ACHN (cell line): ENCODE measurements around the gene ZCCHC18.
A peak's percentile ranks its signal among the peaks of the same experiment; 100 is the strongest.

Source experiments
- DNase-seq: peaks from one replicate; pipeline ENCODE4 v3.0.0-alpha.2; 2015
- in situ Hi-C: cut with HindIII; loops from 2 replicates; pipeline ENCODE4 v1.10.0; 2017; ENCODE audit warnings: low sequenced_read_pairs, low pct_ligation_motif_present, low pct_unique_long_range_greater_than_20kb

The ZCCHC18 gene

DNA sequence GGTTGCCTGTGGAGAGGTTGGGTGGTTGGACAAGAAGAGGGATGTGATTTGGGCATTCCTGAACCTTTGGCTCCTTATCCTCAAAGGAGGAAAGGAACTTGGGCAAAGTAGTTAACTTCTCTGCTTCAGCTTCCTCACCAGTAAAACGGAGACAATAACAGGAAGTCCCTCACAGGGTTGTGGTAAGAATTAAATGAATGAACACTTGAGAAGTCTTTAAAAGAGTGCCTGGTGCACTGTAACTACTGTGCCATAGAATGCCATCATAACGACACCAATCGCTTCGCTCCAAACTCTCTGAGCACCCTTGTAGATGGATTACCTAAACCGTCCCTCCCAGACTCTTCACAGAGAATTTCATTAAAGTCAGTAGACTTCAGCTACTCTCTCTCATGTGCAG lies 10.5 kb downstream of the ZCCHC18 start:
- in situ Hi-C loops: no loop called here
- DNase-seq: no peak

GRCh38 chrX:104126856-104127255 lies 14.5 kb downstream of the ZCCHC18 start:
- in situ Hi-C loops: no loop called here
- no peak for DNase-seq

DNA sequence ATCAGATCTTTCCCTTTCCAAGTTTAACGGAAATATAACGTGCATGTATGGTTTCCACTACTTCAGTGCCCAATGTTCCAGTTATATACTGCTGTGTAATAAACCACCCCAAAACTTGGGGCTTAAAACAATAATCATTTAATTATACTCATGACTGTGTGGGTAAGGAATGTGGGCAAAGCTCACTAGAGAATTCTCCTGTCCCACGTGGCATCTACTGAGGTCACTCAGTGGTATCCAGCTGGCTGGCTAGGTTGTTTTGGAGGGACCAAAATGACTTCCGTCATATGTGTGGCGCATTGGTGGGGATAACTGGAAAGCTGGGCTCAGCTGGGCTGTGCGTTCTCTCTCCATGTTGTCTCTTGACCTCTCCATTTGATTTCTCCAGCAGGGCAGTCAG lies 18.5 kb downstream of the ZCCHC18 start:
- in situ Hi-C loops: no loop called here

DNA sequence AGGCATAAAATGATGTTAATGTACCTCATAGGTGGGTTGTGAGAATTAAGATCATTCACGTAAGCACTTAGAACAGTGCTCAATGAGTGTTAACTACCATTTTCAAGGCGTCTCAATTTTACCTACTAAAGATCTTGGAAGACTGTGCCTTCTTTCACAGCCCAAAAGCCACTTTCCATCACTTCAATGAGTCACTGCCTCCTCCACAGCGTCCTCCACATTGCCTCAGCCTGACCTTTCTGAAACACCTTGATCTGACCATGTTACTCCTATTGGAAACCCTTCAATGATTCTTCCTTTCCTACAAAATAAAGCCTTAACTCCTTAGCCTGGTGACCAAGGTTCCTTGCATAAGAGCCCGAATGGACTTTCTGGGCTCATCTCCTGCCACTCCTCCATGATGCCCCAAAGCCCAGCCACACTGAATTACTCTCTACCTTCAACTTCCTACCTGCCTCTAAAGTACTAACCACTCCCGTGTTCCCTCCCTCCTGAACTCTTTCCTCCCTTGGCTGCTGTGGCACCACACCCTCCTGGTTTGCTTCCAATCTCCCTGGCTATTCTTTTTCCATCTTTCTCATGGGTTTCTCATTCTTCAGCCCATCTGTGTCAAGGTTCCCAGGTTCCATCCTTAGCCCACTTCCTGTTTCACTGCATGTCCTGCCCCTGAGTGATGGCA lies 22.4 kb downstream of the ZCCHC18 start:
- in situ Hi-C loops: no loop called here
- DNase-seq: no peak

More for the DNA sequence above, 18.5 kb downstream of the ZCCHC18 start:
- no peak for DNase-seq

GRCh38 chrX:104135677-104136076 lies 23.4 kb downstream of the ZCCHC18 start:
- no peak for DNase-seq
- in situ Hi-C loops: no loop called here

- DNase-seq: peak; percentile 74
- in situ Hi-C loops: no loop called here
Measured at GRCh38 chrX:104136241-104137019, 24.1 kb downstream of the ZCCHC18 start.

DNA sequence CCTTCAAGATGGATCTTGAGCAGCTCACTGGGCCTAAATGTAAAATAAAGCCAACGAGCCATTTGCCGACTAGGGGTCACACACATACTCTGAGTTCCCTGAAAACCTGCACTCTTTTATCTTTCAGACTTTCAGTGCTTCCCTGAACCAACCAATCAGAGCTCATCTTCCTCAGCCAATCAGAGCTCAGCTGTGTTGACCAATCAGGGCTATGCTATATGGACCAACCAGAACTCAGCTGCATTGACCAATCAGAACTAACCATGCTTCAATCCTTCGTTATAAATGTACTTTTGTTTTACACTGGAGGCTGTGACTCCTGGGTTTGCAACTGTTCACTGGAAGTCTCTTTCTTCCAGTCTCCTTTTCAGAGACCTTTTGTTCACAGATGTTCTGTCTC lies 25.2 kb downstream of the ZCCHC18 start:
- in situ Hi-C loops: no loop called here
- peak; percentile 6 for DNase-seq

DNA sequence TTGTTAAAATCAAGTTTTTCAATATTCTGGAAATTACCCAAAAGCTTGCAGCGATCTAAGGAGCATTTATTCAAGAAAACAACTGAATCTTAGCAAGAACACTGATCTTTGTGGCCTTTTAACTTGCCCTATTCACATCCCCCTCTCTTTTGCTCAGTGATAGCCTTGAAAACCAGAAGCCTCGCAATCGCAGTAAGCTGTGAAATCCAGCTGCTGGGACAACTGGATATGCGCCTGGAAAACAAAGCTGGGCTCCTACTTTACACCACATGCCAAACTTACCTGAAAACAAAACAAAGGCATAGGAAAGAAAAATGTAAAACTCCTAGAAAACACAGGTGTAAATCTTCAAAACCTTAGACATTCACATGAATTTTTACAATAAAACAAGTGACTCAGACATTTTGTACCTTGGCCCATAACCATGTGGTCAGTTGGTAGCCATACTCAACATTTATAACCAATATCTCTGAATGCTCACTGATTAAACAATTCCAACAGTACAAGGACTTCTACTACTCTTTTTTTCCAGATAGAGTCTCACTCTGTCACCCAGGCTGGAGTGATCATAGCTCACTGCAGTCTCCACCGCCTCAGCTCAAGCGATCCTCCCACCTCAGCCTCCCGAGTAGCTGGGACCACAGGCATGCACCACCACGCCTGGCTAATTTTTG lies 28.9 kb downstream of the ZCCHC18 start:
- in situ Hi-C loops: no loop called here

DNA sequence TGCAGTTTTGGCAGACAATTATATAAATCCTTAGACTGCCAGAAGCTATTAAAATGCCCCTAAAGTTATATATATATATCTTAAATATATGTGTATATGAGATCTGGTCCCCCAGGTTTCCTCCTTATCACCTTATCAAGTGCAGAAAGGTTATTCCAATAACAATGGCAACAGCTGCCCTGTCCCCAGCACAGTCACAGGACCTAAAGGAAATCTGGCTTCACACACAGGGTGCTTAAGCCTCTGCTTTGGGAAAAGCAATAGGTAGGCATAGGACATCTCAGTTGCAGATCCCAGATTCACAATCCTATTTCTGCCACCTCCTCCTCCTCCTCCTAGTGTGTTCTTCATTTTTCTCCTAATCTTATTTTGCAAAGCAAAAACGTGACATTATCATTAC lies 38.7 kb downstream of the ZCCHC18 start:
- in situ Hi-C loops: no loop called here
- no peak for DNase-seq

More for the DNA sequence above, 28.9 kb downstream of the ZCCHC18 start:
- no peak for DNase-seq

DNA sequence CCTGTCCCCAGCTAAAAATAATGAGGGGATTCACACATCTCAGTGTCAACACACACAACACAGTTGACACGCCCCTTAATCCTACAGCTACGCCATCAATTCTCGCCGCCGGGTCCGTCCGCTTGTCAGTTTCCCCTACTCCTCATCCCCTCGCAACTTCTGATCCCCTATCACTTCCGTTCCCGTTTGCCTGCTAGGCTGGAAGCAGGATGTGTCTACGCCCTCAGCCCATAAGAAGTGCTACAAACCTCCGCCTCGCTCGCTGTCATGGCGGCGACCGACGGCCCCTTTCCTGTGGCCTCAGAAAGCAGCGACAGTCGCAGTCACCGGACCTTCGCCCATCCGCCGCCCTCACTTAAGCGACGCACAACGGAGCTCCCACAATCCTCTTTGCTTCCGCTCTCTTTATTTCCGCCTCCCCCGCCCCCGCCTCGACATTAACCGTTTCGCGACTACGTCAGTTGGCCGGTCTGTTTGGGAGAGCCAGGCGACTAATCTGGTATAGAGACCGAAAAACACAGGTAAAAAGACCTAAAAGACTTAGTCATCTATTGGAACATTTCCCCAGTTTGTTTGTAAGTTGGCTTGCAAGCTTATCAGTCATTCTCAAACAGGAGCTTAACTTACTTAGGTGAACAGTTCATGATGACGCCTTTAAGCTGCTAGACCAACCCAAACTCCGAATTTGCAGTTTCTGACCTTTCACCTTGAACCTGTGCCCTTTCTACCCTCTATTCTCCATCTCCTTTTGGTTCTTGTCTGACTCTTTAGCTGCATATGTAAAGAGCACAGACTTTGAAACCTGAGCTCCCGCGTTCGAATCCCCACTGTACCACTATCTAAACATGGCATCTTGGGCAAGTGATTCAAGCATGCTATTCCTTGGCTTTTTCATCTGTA lies 44.6 kb downstream of the ZCCHC18 start, which contains the start of gene SLC25A53:
Gene SLC25A53, minus strand, starts transcription at position 380 of the 900 bp plus-strand sequence. CDS start 51,752 bp downstream, outside the sequence.
- in situ Hi-C loops: no loop called here

More for the DNA sequence above, 44.6 kb downstream of the ZCCHC18 start, which contains the start of gene SLC25A53:
- DNase-seq: peak; percentile 63
